Activated CD8-positive, alpha-beta T cell treated with anti-CD3 and anti-CD28 coated beads for 36 hours (primary cell): ENCODE measurements around the gene LIPC. TPM values are rescaled to one million over a fixed set of nuclear protein-coding genes. Genes with fewer than 3 reads are reported as not detected.

Source experiments
- ATAC-seq: fragments of 200-7000 bp; cut with Tn5 transposase; one replicate; pipeline ENCODE4 v1.10.0; 2021; ENCODE audit warnings: mild to moderate bottlenecking, moderate library complexity
- CTCF ChIA-PET: fragments of 350-600 bp; sonication (Branson Sonifier 250); formaldehyde crosslinking; loops from one replicate; lab custom pipeline; 2021; ENCODE audit warnings: antibody characterized with exemption; lab: Charles Lee
- POLR2A ChIA-PET: fragments of 350-600 bp; sonication (Branson Sonifier 250); formaldehyde crosslinking; loops from one replicate; lab custom pipeline; 2021; ENCODE audit warnings: antibody characterized with exemption; lab: Charles Lee
- DNase-seq: peaks from one replicate; pipeline ENCODE4 v3.0.0-alpha.2; 2020
- H3K27ac Mint-ChIP-seq: one replicate; pipeline ENCODE4 v1.8.0; 2021; ENCODE audit warnings: mild to moderate bottlenecking, mixed read lengths
- H3K27me3 Mint-ChIP-seq: one replicate; pipeline ENCODE4 v1.8.0; 2021; ENCODE audit warnings: mixed read lengths
- H3K36me3 Mint-ChIP-seq: one replicate; pipeline ENCODE4 v1.8.0; 2021; ENCODE audit warnings: low read depth, mixed read lengths
- H3K4me1 Mint-ChIP-seq: one replicate; pipeline ENCODE4 v1.8.0; 2021; ENCODE audit warnings: low read depth, mixed read lengths
- H3K4me3 Mint-ChIP-seq: one replicate; pipeline ENCODE4 v1.8.0; 2021; ENCODE audit warnings: mild to moderate bottlenecking, moderate library complexity, mixed read lengths
- H3K9me3 Mint-ChIP-seq: one replicate; pipeline ENCODE4 v1.8.0; 2021; ENCODE audit warnings: mixed read lengths
- CTCF ChIP-seq: fragments of 200-600 bp; IDR thresholded peaks from one replicate; pipeline ENCODE4 v1.8.0; 2022; ENCODE audit warnings: antibody characterized with exemption, mild to moderate bottlenecking
- intact Hi-C: fragments of 100-400 bp; cut with micrococcal nuclease; formaldehyde crosslinking; loops from one replicate; pipeline ENCODE4 v1.10.0; 2022
- total RNA-seq, 2 experiments: library from RNA; stranded (reverse); gene quantifications; one replicate each; pipeline ENCODE4 v1.2.3, GENCODE V29; 2021

LIPC gene
- total RNA-seq, 2 experiments from 2014 or later: 1.0 to 1.2 TPM

DNA sequence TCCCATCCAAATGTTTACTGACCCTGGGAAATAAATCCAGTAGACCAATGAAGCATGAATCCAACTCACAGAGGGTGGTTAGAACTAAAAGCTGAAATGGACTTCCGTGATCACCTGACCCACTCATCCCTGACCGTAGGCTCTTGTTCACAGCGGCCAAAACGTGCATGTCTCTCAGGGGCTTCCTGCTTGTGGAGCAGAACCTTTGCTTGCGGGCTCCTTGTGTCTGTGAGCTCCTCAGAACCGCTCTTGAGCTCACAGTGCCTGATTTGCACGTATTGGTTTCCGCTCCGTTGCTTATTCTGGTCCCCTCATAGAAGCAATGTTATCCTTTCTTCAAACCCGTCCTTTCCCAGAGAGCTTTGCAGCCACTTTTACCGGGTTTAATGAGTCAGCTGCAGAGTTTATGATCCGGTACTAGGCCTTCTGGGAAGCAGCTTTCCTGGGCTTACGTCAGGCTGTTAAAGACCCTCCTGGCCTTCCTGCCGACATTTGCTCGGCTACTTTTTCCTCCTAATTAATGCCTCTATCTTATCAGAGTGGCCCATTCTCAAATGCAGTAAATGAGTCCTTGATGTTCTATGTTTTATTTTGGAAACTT is 35.4 kb downstream of the LIPC start:
- Mint-ChIP-seq H3K27ac (peak overlapping the region; percentile 24), H3K4me1 (peaks cover 65% of the 10 kb centered on the region), H3K4me3 (no peak overlapping the region), H3K9me3 (no peaks in the 10 kb centered on the region), H3K36me3 (no peaks in the 10 kb centered on the region), H3K27me3 (no peaks in the 10 kb centered on the region)
- intact Hi-C loops: no loop called here
- DNase-seq: no peak
- ChIA-PET POLR2A (interaction anchor here (2.7 kb wide), 1 partner anchor 10 kb away, joined by 16 read pairs; no protein-coding TSS in a partner anchor), CTCF (interaction anchor here (1.1 kb wide), 1 partner anchor 50 kb away, joined by 3 read pairs; no protein-coding TSS in a partner anchor)
- no peak for TF ChIP-seq CTCF
- ATAC-seq: no peak

DNA sequence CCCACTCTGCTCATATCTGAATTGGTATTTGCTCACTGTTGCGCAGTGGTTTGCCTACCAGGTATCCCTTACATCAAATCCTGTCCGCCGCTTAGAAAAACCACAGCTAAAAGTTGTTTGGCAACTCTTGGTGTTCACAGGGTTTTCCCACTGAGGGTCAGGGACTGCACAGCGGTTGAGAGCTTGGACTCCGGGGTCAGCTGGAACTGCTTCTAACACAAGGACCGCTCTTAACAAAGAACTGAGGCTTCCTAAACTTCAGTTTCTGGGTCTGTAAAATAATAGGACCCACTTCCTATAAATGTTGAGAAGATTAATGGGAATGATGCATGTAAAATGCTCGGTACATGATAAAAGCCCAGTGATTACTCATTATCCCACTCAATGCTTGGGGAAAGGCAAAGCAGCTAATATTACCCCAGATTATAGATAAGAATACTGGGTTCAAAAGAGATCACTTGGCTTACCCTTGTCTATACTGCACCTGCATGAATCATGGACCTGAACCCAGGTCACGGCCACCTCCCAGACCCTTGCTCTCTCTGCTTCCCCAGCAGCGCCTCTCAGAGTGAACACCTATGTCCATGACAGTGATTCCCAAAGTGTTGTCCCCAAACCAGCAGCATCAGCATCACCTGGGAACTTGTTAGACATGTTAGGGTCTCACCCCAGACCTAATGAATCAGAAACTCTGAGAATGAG is 36.1 kb downstream of the LIPC start:
- H3K36me3 Mint-ChIP-seq: no peaks in the 10 kb centered on the region
- no peak for TF ChIP-seq CTCF
- H3K27me3 Mint-ChIP-seq: no peaks in the 10 kb centered on the region
- peaks cover 61% of the 10 kb centered on the region for H3K4me1 Mint-ChIP-seq
- CTCF ChIA-PET: interaction anchor here (0.9 to 1.2 kb wide), 3 partner anchors 50 to 240 kb away, joined by 3 read pairs; no protein-coding TSS in a partner anchor
- DNase-seq: no peak
- H3K27ac Mint-ChIP-seq: no peak overlapping the region
- POLR2A ChIA-PET: interaction anchor here (2.7 kb wide), 1 partner anchor 10 kb away, joined by 16 read pairs; no protein-coding TSS in a partner anchor
- H3K4me3 Mint-ChIP-seq: no peak overlapping the region
- no peaks in the 10 kb centered on the region for H3K9me3 Mint-ChIP-seq
- intact Hi-C loops: no loop called here
- no peak for ATAC-seq

GRCh38 chr15:58469432-58470353 is 37.9 kb downstream of the LIPC start:
- H3K27ac Mint-ChIP-seq: no peak overlapping the region
- intact Hi-C loops: no loop called here
- DNase-seq (peak; percentile 60), ATAC-seq (no peak)
- ChIA-PET CTCF (no interaction called here), POLR2A (interaction anchor here (1.0 to 2.7 kb wide), 3 partner anchors 9 to 12 kb away, joined by 3 to 16 read pairs (median 8); no protein-coding TSS in a partner anchor)
- H3K9me3 Mint-ChIP-seq: no peaks in the 10 kb centered on the region
- TF ChIP-seq CTCF: no peak
- peaks cover 61% of the 10 kb centered on the region for H3K4me1 Mint-ChIP-seq
- H3K4me3 Mint-ChIP-seq: no peak overlapping the region
- no peaks in the 10 kb centered on the region for H3K27me3 Mint-ChIP-seq
- H3K36me3 Mint-ChIP-seq: peaks cover 3% of the 10 kb centered on the region

- POLR2A ChIA-PET: interaction anchor here (1.9 kb wide), 1 partner anchor 13 kb away, joined by 8 read pairs; no protein-coding TSS in a partner anchor
- Mint-ChIP-seq H3K36me3 (peaks cover 8% of the 10 kb centered on the region), H3K27me3 (no peaks in the 10 kb centered on the region), H3K4me3 (no peak overlapping the region), H3K27ac (peak overlapping the region; percentile 35), H3K4me1 (peaks cover 66% of the 10 kb centered on the region), H3K9me3 (no peaks in the 10 kb centered on the region)
- DNase-seq (no peak), ATAC-seq (no peak)
- intact Hi-C loops: no loop called here
- TF ChIP-seq CTCF: no peak
- CTCF ChIA-PET: interaction anchor here (1.3 to 1.5 kb wide), 2 partner anchors 13 to 46 kb away, joined by 3 to 4 read pairs; no protein-coding TSS in a partner anchor
Observed at GRCh38 chr15:58471348-58471747, 39.6 kb downstream of the LIPC start.
